K562 (cell line): ENCODE results near the gene COL23A1. TPM values are rescaled to one million over a fixed set of nuclear protein-coding genes. Genes with fewer than 3 reads are reported as not detected.
"Not testable (repeated sequence)": the region's sequence is repeated elsewhere in the genome, so short reads cannot be mapped to it uniquely, and the experiment has no call there.

ENCODE experiments used
- ATAC-seq: fragments of 200-7000 bp; cut with Tn5 transposase; 3 replicates; pipeline ENCODE4 v1.9.1; 2020; ENCODE audit warnings: moderate library complexity
- BruUV-seq: library from RNA; stranded (reverse); fragments of 400-500 nt; replicated peaks from 2 replicates; lab custom pipeline; 2021; lab: Mats Ljungman, UMichigan
- CTCF ChIA-PET: fragments of 300-600 bp; formaldehyde crosslinking; extraction: SDS; loops from one replicate; lab custom pipeline; 2021; ENCODE audit warnings: low intra/inter-chr PET ratio; lab: Yijun Ruan, JAX
- POLR2A ChIA-PET: fragments of 300-600, 350-650 bp; sonication (Branson Sonifier 250); formaldehyde crosslinking; extraction: SDS; loops from one replicate; lab custom pipeline; 2021; ENCODE audit warnings: antibody characterized with exemption, inconsistent platforms; lab: Yijun Ruan, JAX
- DNase-seq, 4 experiments: peaks; one replicate each; pipeline versions ENCODE4 v3.0.0 to v3.0.0-alpha.2; 2011 to 2018; ENCODE audit warnings: low spot score in 3 of 4, mixed read lengths in 3 of 4; ENCODE audit errors: extremely low read depth in 1 of 4
- FAIRE-seq: peaks from 2 replicates; lab custom pipeline; 2011; peaks lifted over from hg19 to GRCh38; lab: Jason Lieb, UNC
- H2AFZ ChIP-seq: 2 replicates; pipeline ENCODE4 v1.6.0; 2011; ENCODE audit warnings: low read depth, low read length, control low read depth, inconsistent platforms
- H3K27ac ChIP-seq: fragments of 200-600 bp; 3 replicates; pipeline ENCODE4 v1.8.0; 2011; ENCODE audit warnings: low read depth, mild to moderate bottlenecking, control low read depth, inconsistent platforms, low read length, moderate library complexity, mixed read lengths; ENCODE audit errors: extremely low read depth
- H3K27me3 ChIP-seq, 2 experiments: fragments of 300-600 bp in 1 of 2; 2 replicates in 1 of 2; 3 replicates in 1 of 2; pipeline versions ENCODE4 v1.6.0 to v1.8.0; 2011; ENCODE audit warnings: inconsistent platforms in 2 of 2, low read length in 2 of 2, mild to moderate bottlenecking in 1 of 2, mixed read lengths in 1 of 2, moderate library complexity in 1 of 2; ENCODE audit not compliant: control insufficient read depth in 2 of 2, insufficient read depth in 2 of 2
- H3K36me3 ChIP-seq: fragments of 300-600 bp; 3 replicates; pipeline ENCODE4 v1.8.0; 2011; ENCODE audit warnings: mild to moderate bottlenecking, low read length, inconsistent platforms; ENCODE audit not compliant: control insufficient read depth, insufficient read depth
- H3K4me1 ChIP-seq, 2 experiments: fragments of 200-600 bp in 1 of 2; replicated peaks in 1 of 2; 2 replicates in 1 of 2; 3 replicates in 1 of 2; pipeline versions ENCODE4 v1.5.1 to v1.8.0; 2011; ENCODE audit warnings: inconsistent platforms in 2 of 2, low read length in 2 of 2, mild to moderate bottlenecking in 1 of 2, mixed read lengths in 1 of 2, moderate library complexity in 1 of 2; ENCODE audit not compliant: control insufficient read depth in 2 of 2, insufficient read depth in 2 of 2
- H3K4me2 ChIP-seq: 2 replicates; pipeline ENCODE4 v1.6.1; 2011; ENCODE audit warnings: low read length, control low read depth, inconsistent platforms, mixed read lengths; ENCODE audit not compliant: insufficient read depth
- H3K4me3 ChIP-seq: fragments of 200-600 bp; sonication (generic), shearing (Covaris generic); 2 replicates; pipeline ENCODE4 v1.5.1; 2016; ENCODE audit warnings: control low read depth, inconsistent platforms
- H3K79me2 ChIP-seq: fragments of 200-600 bp; 3 replicates; pipeline ENCODE4 v1.8.0; 2011; ENCODE audit warnings: low read length, inconsistent platforms; ENCODE audit not compliant: control insufficient read depth, insufficient read depth
- H3K9ac ChIP-seq, 2 experiments: 2 replicates each; pipeline versions ENCODE4 v1.6.0 to v1.6.1; 2011; ENCODE audit warnings: low read depth in 2 of 2, low read length in 2 of 2, control low read depth in 1 of 2, inconsistent platforms in 1 of 2, mild to moderate bottlenecking in 1 of 2, mixed read lengths in 1 of 2; ENCODE audit not compliant: insufficient read depth in 1 of 2
- H3K9me1 ChIP-seq: one replicate; pipeline ENCODE4 v1.6.0; 2011; ENCODE audit warnings: inconsistent platforms, mild to moderate bottlenecking, low read length, moderate library complexity; ENCODE audit not compliant: control insufficient read depth, insufficient read depth
- H3K9me3 ChIP-seq: replicated peaks from 2 replicates; pipeline ENCODE4 v1.5.1; 2011; ENCODE audit warnings: low read depth, low read length, inconsistent platforms; ENCODE audit not compliant: control insufficient read depth, insufficient read depth
- H4K20me1 ChIP-seq: replicated peaks from 2 replicates; pipeline ENCODE4 v1.6.1; 2011; ENCODE audit warnings: low read length, inconsistent platforms, mixed read lengths; ENCODE audit not compliant: control insufficient read depth, insufficient read depth
- MTA2 ChIP-seq: fragments of 450-650 bp; IDR thresholded peaks from 2 replicates; pipeline ENCODE4 v1.6.1; 2016; ENCODE audit warnings: low read depth
- POLR2G ChIP-seq: fragments of 200-400 bp; formaldehyde crosslinking; IDR thresholded peaks from 2 replicates; pipeline ENCODE4 v1.6.1; 2017; ENCODE audit warnings: low read depth, mild to moderate bottlenecking, antibody characterized with exemption, low read length, moderate library complexity
- RBFOX2 ChIP-seq: fragments of 200-400 bp; formaldehyde crosslinking; IDR thresholded peaks from 2 replicates; pipeline ENCODE4 v1.6.1; 2017; ENCODE audit warnings: low read depth, mild to moderate bottlenecking, low read length, moderate library complexity
- WGBS: fragments of 100-300 bp; shearing (Covaris generic); methylation state at CpG from one replicate; pipeline ENCODE4 v1.1.6; 2016; ENCODE audit warnings: low coverage, mixed read lengths; ENCODE audit not compliant: insufficient coverage; ENCODE audit errors: missing lambda C conversion rate; 5-methylcytosine and 5-hydroxymethylcytosine counted together
- in situ Hi-C: fragments of 300-500 bp; cut with MboI; formaldehyde crosslinking; loops from 4 replicates; pipeline ENCODE4 v1.15.0; 2018; ENCODE audit warnings: inconsistent platforms, mixed read lengths
- intact Hi-C: fragments of 100-400 bp; cut with micrococcal nuclease; formaldehyde crosslinking; loops from 2 replicates; pipeline ENCODE4 v1.14.2; 2022
- polyA plus RNA-seq, 8 experiments: library from polyadenylated mRNA; depleted of rRNA in 4 of 8; stranded (reverse) in 5 of 8; unstranded in 3 of 8; fragments of >200 nt; fragmentation: Nextera tagmentation in 2 of 8; fragmentation: Illumina TruSeq in 1 of 8; extraction: Ambion mirVana in 2 of 8; extraction: Trizol in 1 of 8; gene quantifications; 2 replicates each; pipeline versions ENCODE4 v1.2.1 to v1.2.3, GENCODE V29; 2011 to 2014; ENCODE audit warnings: inconsistent platforms in 1 of 8, missing spikeins in 1 of 8
- total RNA-seq, 7 experiments: library from RNA; depleted of rRNA in 6 of 7; stranded (reverse); fragments of >200 nt in 6 of 7; fragmentation: Illumina TruSeq in 2 of 7; extraction: Trizol in 2 of 7; gene quantifications; 2 replicates each; pipeline versions ENCODE4 v1.2.1 to v1.2.3, GENCODE V29; 2011 to 2021; ENCODE audit warnings: low replicate concordance in 1 of 7

Gene COL23A1
- total and polyA plus RNA-seq, 9 of the 15 experiments (the other 6 are each of a cell fraction or from before 2014, with no cell fraction given): 0.09 TPM; not detected in 8

DNA sequence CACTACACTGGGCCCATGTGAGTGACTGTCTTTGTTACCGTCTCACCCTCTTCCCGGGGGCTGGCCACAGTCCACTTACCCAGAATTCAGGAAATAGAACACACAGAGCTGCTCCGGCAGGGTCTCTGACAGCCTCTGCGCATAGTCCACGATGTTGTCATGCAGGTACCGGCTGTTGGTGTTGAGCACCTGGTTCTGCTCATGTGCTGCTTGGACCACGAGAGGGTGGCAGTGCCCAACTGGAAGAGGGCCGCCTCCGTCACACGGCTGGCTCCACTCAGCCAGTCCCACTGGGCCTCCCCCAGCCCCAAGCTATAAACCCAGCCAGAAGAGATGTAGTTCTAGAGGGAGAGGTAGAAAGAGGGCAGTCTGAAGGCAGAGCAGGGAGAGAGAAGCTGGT is 360.3 kb downstream of the COL23A1 start:
- H3K27me3 ChIP-seq: no peaks in the 10 kb centered on the region
- TF ChIP-seq RBFOX2 (0 out of 2 replicates have a peak, but pooled peaks have one; percentile 36), POLR2G (0 out of 2 replicates have a peak, but pooled peaks have one; percentile 19), MTA2 (no peak)
- TF ChIP-seq, all 486 proteins: peak for 2
- FAIRE-seq (no peak), DNase-seq (no peak), ATAC-seq (no peak)
- Histone ChIP-seq H3K9me1 (no peaks in the 10 kb centered on the region), H3K4me2 (no peak overlapping the region), H3K4me3 (no peak overlapping the region), H2AFZ (no peak overlapping the region), H3K36me3 (peaks cover 61% of the 10 kb centered on the region), H3K4me1 (peaks cover 19 to 30% of the 10 kb centered on the region in 2 experiments; a peak in 4 of 5 replicates), H3K79me2 (peaks cover 35% of the 10 kb centered on the region), H4K20me1 (no peaks in the 10 kb centered on the region), H3K9me3 (no peaks in the 10 kb centered on the region), H3K27ac (no peak overlapping the region), H3K9ac (peak overlapping the region in 1 of 2 experiments; percentile 83; a peak in 1 of 4 replicates)
- in situ Hi-C loops: no loop called here
- ChIA-PET POLR2A (interaction anchor here (3.1 to 13.2 kb wide), 3 partner anchors 8 to 25 kb away, joined by 13 to 162 read pairs (median 14); partner anchors contain the start of gene HNRNPAB), CTCF (no interaction called here)
- no TSS peak for BruUV-seq
- WGBS: 94% methylated on average over 7 of the region's 10 CpGs
- intact Hi-C loops: no loop called here

DNA sequence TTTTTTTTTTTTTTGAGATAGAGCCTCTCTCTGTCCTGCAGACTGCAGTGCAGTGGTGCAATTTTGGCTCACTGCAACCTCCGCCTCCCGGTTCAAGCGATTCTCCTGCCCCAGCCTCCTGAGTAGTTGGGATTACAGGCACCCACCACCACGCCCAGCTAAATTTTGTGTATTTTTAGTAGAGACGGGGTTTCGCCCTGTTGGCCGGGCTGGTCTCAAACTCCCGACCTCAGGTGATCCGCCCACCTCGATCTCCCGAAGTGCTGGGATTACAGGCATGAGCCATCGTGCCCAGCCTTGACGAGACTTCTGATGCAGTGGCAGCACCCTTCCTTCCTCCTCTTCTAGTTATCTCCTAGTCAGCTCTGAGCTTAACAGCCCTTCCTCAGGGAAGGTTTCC is 361.1 kb downstream of the COL23A1 start:
- H2AFZ ChIP-seq, H3K27ac ChIP-seq, H3K9me3 ChIP-seq, BruUV-seq, H4K20me1 ChIP-seq, in situ Hi-C loops, H3K9me1 ChIP-seq, H3K27me3 ChIP-seq, H3K4me2 ChIP-seq, H3K4me3 ChIP-seq, CTCF ChIA-PET, H3K9ac ChIP-seq, DNase-seq, FAIRE-seq, ATAC-seq, intact Hi-C loops: not testable (repeated sequence)
- Histone ChIP-seq H3K36me3 (peaks cover 68% of the 10 kb centered on the region), H3K79me2 (peaks cover 35% of the 10 kb centered on the region), H3K4me1 (peaks cover 19 to 35% of the 10 kb centered on the region in 2 experiments; a peak in 4 of 5 replicates)
- POLR2A ChIA-PET: interaction anchor here (0.6 to 13.2 kb wide), 3 partner anchors 18 to 337 kb away, joined by 3 to 162 read pairs (median 13); partner anchors contain the start of gene HNRNPAB
- WGBS: 87% methylated on average over 11 of the region's 13 CpGs
